GM12892 (cell line): ENCODE results near the gene FAM240B.

Source experiments
- POLR2A ChIP-seq: IDR thresholded peaks from 2 replicates; pipeline ENCODE4 v1.6.1; 2011; ENCODE audit warnings: low read depth, low read length, control low read depth
- POLR2AphosphoS5 ChIP-seq: IDR thresholded peaks from 2 replicates; pipeline ENCODE4 v1.6.1; 2011; ENCODE audit warnings: low read depth, low read length, control low read depth

GRCh38 chr9:38708759-38709158 is 11.2 kb downstream of the FAM240B start:
- no peak for TF ChIP-seq POLR2AphosphoS5
- no peak for TF ChIP-seq POLR2A
